GM15510 (cell line): Measurements from ENCODE around the gene FLNC.

Experiments used
- POLR2A ChIP-seq: IDR thresholded peaks from 3 replicates; pipeline ENCODE4 v1.6.1; 2011; ENCODE audit warnings: borderline replicate concordance; ENCODE audit not compliant: insufficient read length; ENCODE audit errors: extremely low read depth

FLNC gene

GRCh38 chr7:128845987-128846386 lies 15.8 kb downstream of the FLNC start:
- no peak for TF ChIP-seq POLR2A

- no peak for TF ChIP-seq POLR2A
These were observed 16.7 kb downstream of the FLNC start for GRCh38 chr7:128846781-128847444.

GRCh38 chr7:128847721-128848211 lies 17.6 kb downstream of the FLNC start:
- no peak for TF ChIP-seq POLR2A

- TF ChIP-seq POLR2A = no peak
These were observed 18.3 kb downstream of the FLNC start for GRCh38 chr7:128848289-128849155.

- TF ChIP-seq POLR2A = no peak
These were observed 18.9 kb downstream of the FLNC start for GRCh38 chr7:128849156-128849515.

GRCh38 chr7:128849804-128850490 lies 19.7 kb downstream of the FLNC start:
- TF ChIP-seq POLR2A = no peak

- no peak for TF ChIP-seq POLR2A
These were observed 22.5 kb downstream of the FLNC start for GRCh38 chr7:128852537-128853254.

GRCh38 chr7:128853799-128854198 lies 23.6 kb downstream of the FLNC start:
- no peak for TF ChIP-seq POLR2A

GRCh38 chr7:128854396-128854795 lies 24.2 kb downstream of the FLNC start:
- TF ChIP-seq POLR2A = no peak

GRCh38 chr7:128855559-128855958 lies 25.4 kb downstream of the FLNC start:
- TF ChIP-seq POLR2A = no peak

GRCh38 chr7:128856001-128856718 lies 26.0 kb downstream of the FLNC start:
- TF ChIP-seq POLR2A = no peak

GRCh38 chr7:128858380-128859231 lies 28.4 kb downstream of the FLNC start:
- TF ChIP-seq POLR2A = no peak
